Neural cell (in vitro differentiated cells): ENCODE measurements around the gene STAT4. TPM values are rescaled to one million over a fixed set of nuclear protein-coding genes. Genes with fewer than 3 reads are reported as not detected.

Experiments
- H2AFZ ChIP-seq: fragments of 200-600, 300-800 bp; sonication (generic), shearing (Covaris generic); 2 replicates; pipeline ENCODE4 v1.6.0; 2014; ENCODE audit warnings: low read depth, mild to moderate bottlenecking, antibody characterized with exemption, low read length, moderate library complexity
- H3F3A ChIP-seq: fragments of 200-600 bp; shearing (Covaris generic); 2 replicates; pipeline ENCODE4 v1.6.1; 2016; ENCODE audit warnings: mild to moderate bottlenecking, moderate library complexity, mixed read lengths, antibody characterized with exemption, low read length; ENCODE audit not compliant: insufficient read depth, poor library complexity, severe bottlenecking
- H3K27ac ChIP-seq: fragments of 200-600, 300-800 bp; sonication (generic), shearing (Covaris generic); 2 replicates; pipeline ENCODE4 v1.5.1; 2014; ENCODE audit warnings: mild to moderate bottlenecking, low read length, moderate library complexity
- H3K27me3 ChIP-seq: fragments of 300-800, 200-600 bp; sonication (generic), shearing (Covaris generic); 2 replicates; pipeline ENCODE4 v1.6.0; 2014; ENCODE audit warnings: mild to moderate bottlenecking, low read depth, low read length, moderate library complexity; ENCODE audit not compliant: insufficient read depth
- H3K36me3 ChIP-seq: fragments of 300-800, 200-600 bp; sonication (generic), shearing (Covaris generic); 2 replicates; pipeline ENCODE4 v1.5.1; 2014; ENCODE audit warnings: mild to moderate bottlenecking, antibody characterized with exemption, low read length, moderate library complexity; ENCODE audit not compliant: insufficient read depth
- H3K4me2 ChIP-seq: fragments of 300-800, 200-600 bp; sonication (generic), shearing (Covaris generic); 2 replicates; pipeline ENCODE4 v1.6.0; 2014; ENCODE audit warnings: mild to moderate bottlenecking, low read length
- H3K4me3 ChIP-seq: fragments of 300-800, 200-600 bp; sonication (generic), shearing (Covaris generic); 2 replicates; pipeline ENCODE4 v1.5.1; 2014; ENCODE audit warnings: mild to moderate bottlenecking, low read length, moderate library complexity
- H3K79me2 ChIP-seq: fragments of 200-600 bp; shearing (Covaris generic); replicated peaks from 2 replicates; pipeline ENCODE4 v1.6.0; 2014; ENCODE audit warnings: mild to moderate bottlenecking, low read length, moderate library complexity; ENCODE audit not compliant: insufficient read depth
- H3K9ac ChIP-seq: fragments of 300-800, 200-600 bp; sonication (generic), shearing (Covaris generic); 2 replicates; pipeline ENCODE4 v1.6.1; 2016; ENCODE audit warnings: mild to moderate bottlenecking, low read length, mixed read lengths
- H3K9me2 ChIP-seq: fragments of 200-600 bp; shearing (Covaris generic); 2 replicates; pipeline ENCODE4 v1.6.1; 2016; ENCODE audit warnings: mild to moderate bottlenecking, low read length, mixed read lengths; ENCODE audit not compliant: insufficient read depth
- H3K9me3 ChIP-seq: fragments of 200-600, 300-800 bp; sonication (generic), shearing (Covaris generic); 2 replicates; pipeline ENCODE4 v1.6.1; 2016; ENCODE audit warnings: mild to moderate bottlenecking, mixed run types, low read length, moderate library complexity, mixed read lengths
- H4K20me1 ChIP-seq: fragments of 200-600 bp; shearing (Covaris generic); 2 replicates; pipeline ENCODE4 v1.6.1; 2016; ENCODE audit warnings: mild to moderate bottlenecking, mixed run types; ENCODE audit not compliant: insufficient read depth
- CTCF ChIP-seq: fragments of 450-650 bp; IDR thresholded peaks from 2 replicates; pipeline ENCODE4 v1.5.1; 2014; ENCODE audit warnings: antibody characterized with exemption, mild to moderate bottlenecking, moderate library complexity; ENCODE audit not compliant: poor library complexity, severe bottlenecking
- EP300 ChIP-seq: fragments of 450-650 bp; conservative IDR thresholded peaks from 2 replicates; pipeline ENCODE4 v1.6.1; 2014; ENCODE audit warnings: antibody characterized with exemption, mild to moderate bottlenecking, moderate library complexity; ENCODE audit not compliant: poor library complexity, severe bottlenecking
- EZH2 ChIP-seq: fragments of 200-600, 300-800 bp; shearing (Covaris generic), sonication (generic); IDR thresholded peaks from 2 replicates; pipeline ENCODE4 v1.6.1; 2014; ENCODE audit warnings: antibody characterized with exemption, low read length, borderline replicate concordance, mild to moderate bottlenecking; ENCODE audit not compliant: insufficient read depth, poor library complexity, severe bottlenecking
- MXI1 ChIP-seq: fragments of 450-650 bp; conservative IDR thresholded peaks from 2 replicates; pipeline ENCODE4 v1.6.1; 2014; ENCODE audit warnings: antibody characterized with exemption, mild to moderate bottlenecking; ENCODE audit not compliant: poor library complexity, severe bottlenecking
- POLR2AphosphoS5 ChIP-seq: IDR thresholded peaks from 2 replicates; pipeline ENCODE4 v1.6.1; 2012
- RAD21 ChIP-seq: fragments of 450-650 bp; conservative IDR thresholded peaks from 2 replicates; pipeline ENCODE4 v1.6.1; 2014; ENCODE audit warnings: antibody characterized with exemption, mild to moderate bottlenecking, moderate library complexity
- REST ChIP-seq: IDR thresholded peaks from 2 replicates; pipeline ENCODE4 v1.6.1; 2012; ENCODE audit warnings: borderline replicate concordance
- SMC3 ChIP-seq: fragments of 450-650 bp; conservative IDR thresholded peaks from 2 replicates; pipeline ENCODE4 v1.6.1; 2014; ENCODE audit warnings: antibody characterized with exemption, mild to moderate bottlenecking, moderate library complexity; ENCODE audit not compliant: poor library complexity
- TAF1 ChIP-seq: IDR thresholded peaks from 2 replicates; pipeline ENCODE4 v1.6.1; 2012; ENCODE audit warnings: low read depth
- polyA plus RNA-seq: library from polyadenylated mRNA; depleted of rRNA; stranded (reverse); fragments of >200 nt; gene quantifications from 2 replicates; pipeline ENCODE4 v1.2.3, GENCODE V29; 2014

STAT4 gene
- polyA plus RNA-seq, 1 donor from 2014 or later, result 3.7 TPM

- no peak overlapping the region for H3K4me2 ChIP-seq
- no peak overlapping the region for H3K27ac ChIP-seq
Measured at GRCh38 chr2:191043438-191043837, 107.4 kb downstream of the STAT4 start.

GRCh38 chr2:191041418-191042161 lies 109.2 kb downstream of the STAT4 start:
- no peaks in the 10 kb centered on the region for H3F3A ChIP-seq
- no peaks in the 10 kb centered on the region for H3K9me2 ChIP-seq
- no peaks in the 10 kb centered on the region for H3K36me3 ChIP-seq
- no peak overlapping the region for H3K4me2 ChIP-seq
- no peak overlapping the region for H3K4me3 ChIP-seq
- no peaks in the 10 kb centered on the region for H4K20me1 ChIP-seq
- H3K9me3 ChIP-seq, result no peaks in the 10 kb centered on the region
- H3K27me3 ChIP-seq, result no peaks in the 10 kb centered on the region
- no peak overlapping the region for H2AFZ ChIP-seq
- H3K27ac ChIP-seq, result no peak overlapping the region
- no peak overlapping the region for H3K9ac ChIP-seq
- no peaks in the 10 kb centered on the region for H3K79me2 ChIP-seq
- no peak for TF ChIP-seq CTCF
- TF ChIP-seq MXI1, result no peak
- TF ChIP-seq EP300, result no peak
- no peak for TF ChIP-seq REST
- no peak for TF ChIP-seq TAF1

More at GRCh38 chr2:191043438-191043837, 107.4 kb downstream of the STAT4 start:
- Histone ChIP-seq H3K27me3 (no peaks in the 10 kb centered on the region), H3K36me3 (no peaks in the 10 kb centered on the region), H3K79me2 (no peaks in the 10 kb centered on the region), H4K20me1 (no peaks in the 10 kb centered on the region), H3K9me3 (no peaks in the 10 kb centered on the region), H3K4me3 (no peak overlapping the region), H2AFZ (no peak overlapping the region), H3K9me2 (no peaks in the 10 kb centered on the region), H3F3A (no peaks in the 10 kb centered on the region), H3K9ac (no peak overlapping the region)
- no peak for TF ChIP-seq TAF1
- TF ChIP-seq RAD21, result no peak
- TF ChIP-seq EZH2, result no peak
- TF ChIP-seq REST, result no peak
- TF ChIP-seq SMC3, result no peak
- TF ChIP-seq MXI1, result no peak
- TF ChIP-seq CTCF, result no peak
- TF ChIP-seq EP300, result no peak
- no peak for TF ChIP-seq POLR2AphosphoS5
